Activated naive CD4-positive, alpha-beta T cell treated with anti-CD3 and anti-CD28 coated beads, Interleukin-2, amount 50 U/mL, for 72 hours (primary cell): ENCODE measurements around the gene SMURF1. TPM values are rescaled to one million over a fixed set of nuclear protein-coding genes. Genes with fewer than 3 reads are reported as not detected.

ENCODE experiments used
- ATAC-seq, 2 donors: fragments of 150-1000 bp; cut with Tn5 transposase; 2 replicates each; pipeline ENCODE4 v1.10.0; 2021; ENCODE audit warnings: mild to moderate bottlenecking in 2 of 2, moderate library complexity in 2 of 2
- DNase-seq, 2 donors: peaks; one replicate each; pipeline ENCODE4 v3.0.0; 2021 to 2022; ENCODE audit warnings: low spot score in 2 of 2
- H3K27ac Mint-ChIP-seq, 2 donors: one replicate each; pipeline ENCODE4 v1.8.0; 2022; ENCODE audit warnings: mild to moderate bottlenecking in 2 of 2, mixed read lengths in 2 of 2
- H3K36me3 Mint-ChIP-seq, 2 donors: one replicate each; pipeline ENCODE4 v1.8.0; 2022; ENCODE audit warnings: mixed read lengths in 2 of 2
- H3K9me3 Mint-ChIP-seq, 2 donors: one replicate each; pipeline ENCODE4 v1.8.0; 2022; ENCODE audit warnings: mixed read lengths in 2 of 2
- total RNA-seq, 2 donors: library from RNA; stranded (reverse); gene quantifications; one replicate each; pipeline ENCODE4 v1.2.3, GENCODE V29; 2022

Gene SMURF1
- total RNA-seq, 2 donors from 2014 or later, result 13.5 to 19.6 TPM

DNA sequence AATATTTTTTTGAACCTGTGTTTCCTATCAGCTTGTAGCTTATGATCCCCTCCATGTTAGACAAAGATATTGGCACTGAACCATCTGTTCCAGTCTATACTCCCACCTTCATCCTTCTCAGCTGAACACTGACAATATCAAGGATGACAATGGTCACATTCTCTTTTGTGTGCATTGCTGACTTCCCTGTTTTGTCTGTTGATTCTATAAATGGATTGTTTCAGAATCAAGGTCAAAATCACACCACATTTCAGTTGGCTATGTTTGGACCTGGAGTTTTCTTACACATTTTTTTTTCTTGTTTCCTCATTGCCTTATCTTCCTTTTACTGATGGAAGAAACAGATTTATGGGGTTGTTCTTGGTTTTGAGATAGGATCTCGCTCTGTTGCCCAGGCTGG, 11.3 kb upstream of the SMURF1 start:
- Mint-ChIP-seq H3K27ac (no peak overlapping the region), H3K9me3 (no peaks in the 10 kb centered on the region), H3K36me3 (peaks cover 0 to 7% of the 10 kb centered on the region in 2 donors)
- ATAC-seq (no peak), DNase-seq (no peak)

DNA sequence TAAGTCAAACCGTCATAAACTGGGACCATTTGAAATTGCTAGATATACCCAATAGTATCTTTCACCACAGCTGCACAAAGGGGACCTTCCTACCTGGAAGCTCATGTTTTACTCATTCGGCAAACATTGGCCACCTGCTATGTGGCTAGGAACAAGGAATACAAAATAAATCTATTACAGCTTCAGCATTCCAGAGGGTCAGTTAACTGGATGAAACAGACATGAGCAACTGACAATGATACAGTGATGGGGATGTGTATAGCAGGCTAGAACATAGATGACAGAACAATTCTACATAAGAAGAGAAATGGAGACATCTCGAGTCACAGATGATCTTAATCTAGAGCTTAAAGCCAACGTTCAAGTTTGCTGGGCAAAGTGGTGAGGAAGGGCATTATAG, 3.1 kb upstream of the SMURF1 start:
- DNase-seq, result no peak
- H3K9me3 Mint-ChIP-seq, result no peaks in the 10 kb centered on the region

DNA sequence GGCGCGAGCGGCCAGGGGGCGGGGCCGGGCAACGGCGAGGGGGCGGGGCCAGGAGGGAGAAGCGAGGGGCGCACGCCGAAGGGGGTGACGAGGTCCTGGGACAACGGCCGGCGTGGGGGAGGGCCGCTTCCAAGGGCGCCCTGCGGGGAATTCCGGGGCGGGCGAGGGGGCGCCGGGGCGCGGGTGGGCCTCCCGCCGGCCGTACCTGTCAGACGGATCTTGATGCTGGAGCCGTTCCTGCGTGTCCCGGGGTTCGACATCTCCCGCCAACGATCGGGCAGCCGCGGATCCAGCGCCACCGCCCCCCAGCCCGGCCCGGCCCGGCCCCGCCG, 421 bp downstream of the SMURF1 start:
- peaks cover 0 to 6% of the 10 kb centered on the region in 2 donors for H3K9me3 Mint-ChIP-seq
- no peak for ATAC-seq
- H3K36me3 Mint-ChIP-seq, result peaks cover 0 to 15% of the 10 kb centered on the region in 2 donors
- H3K27ac Mint-ChIP-seq, result peak overlapping the region; percentile 64 to 90
- DNase-seq, result no peak

More for the DNA sequence above, 3.1 kb upstream of the SMURF1 start:
- no peak for ATAC-seq
- peaks cover 0 to 1% of the 10 kb centered on the region in 2 donors for H3K36me3 Mint-ChIP-seq
- H3K27ac Mint-ChIP-seq, result no peak overlapping the region

DNA sequence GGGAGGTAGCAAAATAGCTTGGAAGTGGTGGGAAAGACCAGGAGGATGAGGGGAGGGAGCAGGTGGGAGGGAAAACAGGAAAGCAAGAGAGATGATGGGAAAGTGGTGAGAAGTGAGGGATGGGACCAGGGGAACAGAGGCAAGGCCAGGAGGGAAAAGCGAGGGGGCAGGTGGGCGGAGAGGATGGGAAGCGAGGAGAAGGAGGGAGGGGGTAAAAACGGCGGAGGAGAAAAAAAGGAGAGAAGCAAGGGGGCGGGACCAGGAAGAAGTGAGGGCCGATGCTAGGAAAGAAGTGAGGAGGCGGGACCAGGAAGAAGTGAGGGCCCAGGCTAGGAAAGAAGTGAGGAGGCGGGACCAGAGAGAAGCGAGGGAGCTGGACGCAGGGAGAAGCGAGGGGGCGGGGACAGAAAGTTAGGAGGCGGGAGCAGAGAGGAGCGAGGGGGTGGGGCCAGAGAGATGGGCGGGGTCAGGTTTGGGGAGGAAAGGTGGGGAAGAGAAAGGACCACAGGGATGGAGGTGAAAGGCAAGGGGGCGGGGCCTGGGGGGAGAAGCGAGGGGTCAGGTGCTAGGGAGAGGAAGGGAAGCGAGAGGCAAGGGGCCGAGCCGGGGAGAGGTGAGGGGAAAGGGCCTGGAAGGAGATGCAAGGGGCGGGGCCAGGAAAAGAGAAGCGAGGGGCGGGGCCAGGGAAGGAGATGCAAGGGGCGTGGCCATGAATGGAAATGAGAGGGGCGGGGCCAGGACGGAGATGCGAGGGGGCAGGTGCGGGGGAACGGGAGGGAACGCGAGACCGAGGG, 984 bp downstream of the SMURF1 start:
- Mint-ChIP-seq H3K9me3 (peaks cover 0 to 6% of the 10 kb centered on the region in 2 donors), H3K27ac (peak overlapping the region; percentile 64 to 90), H3K36me3 (peaks cover 0 to 15% of the 10 kb centered on the region in 2 donors)
- ATAC-seq (peak; percentile 48 to 66), DNase-seq (peak; percentile 78 to 94)

DNA sequence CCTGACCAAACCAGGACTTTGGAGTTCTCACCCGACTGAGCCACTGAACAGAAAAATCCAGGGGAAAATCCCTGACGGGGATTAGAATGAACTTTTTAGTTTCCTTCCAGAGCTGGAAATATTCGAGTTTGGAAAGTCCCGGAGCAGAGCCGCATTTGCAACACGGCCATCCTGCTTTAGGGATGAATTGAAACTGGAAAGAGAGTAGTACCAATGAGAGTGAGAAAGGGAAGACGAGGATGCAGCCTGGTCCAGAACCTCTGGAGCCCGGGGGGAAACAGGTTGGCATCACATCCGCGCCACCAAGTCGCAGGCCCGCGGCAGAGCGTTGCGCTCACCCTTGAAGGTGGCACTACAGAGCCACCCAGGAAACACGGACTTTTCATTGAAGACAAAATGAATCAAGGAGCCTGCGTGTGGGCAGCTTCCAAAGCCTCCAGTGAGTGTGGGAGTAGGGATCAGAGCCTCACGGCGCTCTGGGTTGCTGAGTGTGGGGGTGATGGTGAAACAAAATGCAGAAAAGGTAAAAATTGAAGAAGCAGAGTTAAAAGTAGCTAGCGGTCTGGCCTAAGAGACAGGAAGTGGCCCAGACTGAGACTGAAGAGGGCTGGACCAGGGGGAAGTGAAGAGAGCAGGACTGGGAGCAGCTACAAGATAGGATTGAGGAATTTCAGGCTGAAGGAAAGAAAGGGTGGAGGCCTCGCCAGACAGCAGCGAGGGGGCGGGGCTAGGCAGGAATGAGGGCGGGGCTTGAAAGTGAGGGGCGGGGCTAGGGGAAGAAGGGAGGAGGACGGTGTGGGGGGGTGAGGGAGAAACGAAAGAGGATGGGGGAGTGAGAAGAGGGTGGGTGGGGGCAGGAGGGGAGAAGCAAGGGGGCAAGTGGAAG, 1.8 kb downstream of the SMURF1 start:
- H3K9me3 Mint-ChIP-seq, result peaks cover 0 to 6% of the 10 kb centered on the region in 2 donors
- peak; percentile 24 to 31 for ATAC-seq
- peak overlapping the region; percentile 64 to 97 for H3K27ac Mint-ChIP-seq
- H3K36me3 Mint-ChIP-seq, result peaks cover 0 to 15% of the 10 kb centered on the region in 2 donors
- peak; percentile 56 to 57 for DNase-seq

DNA sequence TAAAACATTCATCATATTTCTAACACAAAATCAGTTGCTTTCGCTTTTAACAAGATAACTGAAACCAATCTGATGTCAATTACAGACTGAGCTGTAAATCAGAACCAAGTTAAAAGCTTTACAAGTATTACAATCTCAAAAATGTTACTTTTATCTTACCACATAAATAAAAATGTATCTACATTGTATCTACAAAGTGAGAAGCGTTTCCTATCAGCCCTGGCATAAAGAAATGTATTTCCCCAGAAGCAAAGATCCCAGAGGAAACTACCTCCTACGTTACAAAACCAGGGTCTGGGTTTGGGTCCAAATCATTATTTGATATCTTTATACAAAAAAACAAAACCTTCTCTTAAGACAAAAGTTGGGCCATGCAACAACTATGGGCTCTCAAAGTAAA, 2.6 kb downstream of the SMURF1 start:
- DNase-seq (no peak), ATAC-seq (no peak)
- Mint-ChIP-seq H3K9me3 (peaks cover 0 to 6% of the 10 kb centered on the region in 2 donors), H3K27ac (peak overlapping the region in 1 of 2 donors; percentile 64), H3K36me3 (peaks cover 0 to 15% of the 10 kb centered on the region in 2 donors)

DNA sequence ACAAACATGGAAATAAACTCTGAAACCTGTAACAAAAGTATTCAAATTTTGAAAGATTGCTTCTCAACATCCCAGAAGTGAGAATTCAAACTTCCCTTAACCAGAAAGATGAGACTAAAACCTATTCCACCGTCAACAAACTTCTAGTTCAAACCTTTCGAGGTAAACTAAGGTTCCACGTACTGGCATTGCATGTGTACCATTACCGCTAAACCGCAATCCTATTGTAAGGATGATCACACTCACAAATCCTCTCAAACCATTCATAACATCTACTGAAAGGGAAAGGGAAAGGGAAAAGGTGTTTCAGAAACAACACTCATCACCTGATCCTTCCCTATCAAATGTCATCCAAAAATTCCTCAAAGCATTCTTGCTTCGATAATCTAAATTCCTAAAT, 3.1 kb downstream of the SMURF1 start:
- peaks cover 0 to 6% of the 10 kb centered on the region in 2 donors for H3K9me3 Mint-ChIP-seq
- no peak for DNase-seq
- no peak for ATAC-seq
- H3K27ac Mint-ChIP-seq, result peak overlapping the region in 1 of 2 donors; percentile 64
- H3K36me3 Mint-ChIP-seq, result peaks cover 0 to 15% of the 10 kb centered on the region in 2 donors

DNA sequence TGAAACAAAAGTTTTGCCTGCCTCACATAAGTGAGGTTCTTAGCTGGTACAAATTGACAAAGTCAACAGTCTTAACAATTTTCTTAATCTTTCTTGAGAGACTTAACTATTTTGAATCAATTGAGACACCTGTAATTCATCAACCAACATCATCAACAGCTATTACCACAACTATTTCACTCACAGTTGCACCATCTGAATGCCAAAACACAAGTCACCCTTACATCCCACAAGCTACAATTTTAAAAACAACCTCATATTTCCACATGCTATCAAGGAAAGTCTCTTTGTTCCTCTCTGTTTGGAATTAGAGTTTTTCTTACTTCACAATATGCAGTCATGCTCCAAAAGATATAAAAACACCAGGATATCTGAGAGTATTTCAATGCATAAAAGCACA, 4.9 kb downstream of the SMURF1 start:
- no peak overlapping the region for H3K27ac Mint-ChIP-seq
- DNase-seq (no peak), ATAC-seq (no peak)
- H3K9me3 Mint-ChIP-seq, result peaks cover 0 to 6% of the 10 kb centered on the region in 2 donors
- peaks cover 0 to 15% of the 10 kb centered on the region in 2 donors for H3K36me3 Mint-ChIP-seq

DNA sequence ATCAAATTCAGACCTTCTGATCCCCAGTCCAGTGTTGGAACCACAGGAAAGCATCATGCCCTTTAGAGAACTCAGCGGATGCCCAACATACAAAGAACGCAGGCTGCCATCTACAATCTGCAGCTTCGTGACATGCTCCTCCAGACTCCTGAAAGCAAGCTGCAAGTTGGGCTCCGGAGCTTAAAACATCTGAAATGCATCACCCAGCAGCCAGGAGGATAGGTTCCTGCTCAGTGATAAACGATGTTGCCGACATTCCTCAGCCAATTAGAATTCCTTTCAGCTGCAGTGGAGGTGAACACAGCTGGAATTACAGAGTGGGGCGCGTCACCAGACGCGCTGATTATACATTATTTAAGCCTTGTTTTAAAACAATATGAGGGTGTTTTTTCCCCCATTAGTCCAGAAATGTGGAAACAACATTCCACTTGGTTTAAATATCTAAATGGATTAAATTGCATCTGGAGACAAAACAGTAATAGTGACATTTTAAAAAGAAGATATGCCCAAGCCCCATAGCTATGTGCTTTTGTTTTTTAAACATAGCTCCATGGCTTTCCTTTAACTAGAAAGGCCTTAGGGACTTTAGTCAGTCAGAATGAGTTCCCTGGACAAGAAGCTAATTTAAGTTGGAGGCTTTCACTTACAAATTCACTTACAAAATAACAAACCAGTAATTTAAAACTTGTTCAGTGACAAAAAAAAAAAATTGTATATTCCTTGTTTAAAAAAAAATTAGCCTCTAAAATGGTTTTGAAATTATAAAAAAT, 6.3 kb downstream of the SMURF1 start:
- Mint-ChIP-seq H3K27ac (no peak overlapping the region), H3K9me3 (peaks cover 0 to 6% of the 10 kb centered on the region in 2 donors), H3K36me3 (peaks cover 0 to 15% of the 10 kb centered on the region in 2 donors)
- DNase-seq, result no peak
- ATAC-seq, result no peak

DNA sequence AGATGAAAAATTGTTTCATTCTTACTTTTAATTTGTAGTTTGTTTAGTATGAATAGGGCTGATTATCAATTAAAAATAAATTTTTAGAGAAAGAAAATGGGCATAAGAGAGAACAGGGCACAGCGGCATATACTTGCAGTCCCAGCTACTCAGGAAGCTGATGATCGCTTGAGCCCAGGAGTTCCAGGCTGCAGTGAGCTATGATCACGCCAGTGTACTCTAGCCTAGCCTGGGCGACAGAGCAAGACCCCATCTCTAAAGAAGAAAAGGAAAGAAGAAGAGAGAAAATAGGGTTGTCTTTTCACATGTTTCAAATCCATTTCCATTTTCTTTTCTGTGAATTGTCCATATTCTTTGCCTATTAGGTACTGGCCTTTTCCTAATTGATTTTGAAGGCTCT, 8.0 kb downstream of the SMURF1 start:
- H3K27ac Mint-ChIP-seq, result no peak overlapping the region
- peaks cover 0 to 6% of the 10 kb centered on the region in 2 donors for H3K36me3 Mint-ChIP-seq
- DNase-seq (no peak), ATAC-seq (no peak)
- peaks cover 0 to 10% of the 10 kb centered on the region in 2 donors for H3K9me3 Mint-ChIP-seq

DNA sequence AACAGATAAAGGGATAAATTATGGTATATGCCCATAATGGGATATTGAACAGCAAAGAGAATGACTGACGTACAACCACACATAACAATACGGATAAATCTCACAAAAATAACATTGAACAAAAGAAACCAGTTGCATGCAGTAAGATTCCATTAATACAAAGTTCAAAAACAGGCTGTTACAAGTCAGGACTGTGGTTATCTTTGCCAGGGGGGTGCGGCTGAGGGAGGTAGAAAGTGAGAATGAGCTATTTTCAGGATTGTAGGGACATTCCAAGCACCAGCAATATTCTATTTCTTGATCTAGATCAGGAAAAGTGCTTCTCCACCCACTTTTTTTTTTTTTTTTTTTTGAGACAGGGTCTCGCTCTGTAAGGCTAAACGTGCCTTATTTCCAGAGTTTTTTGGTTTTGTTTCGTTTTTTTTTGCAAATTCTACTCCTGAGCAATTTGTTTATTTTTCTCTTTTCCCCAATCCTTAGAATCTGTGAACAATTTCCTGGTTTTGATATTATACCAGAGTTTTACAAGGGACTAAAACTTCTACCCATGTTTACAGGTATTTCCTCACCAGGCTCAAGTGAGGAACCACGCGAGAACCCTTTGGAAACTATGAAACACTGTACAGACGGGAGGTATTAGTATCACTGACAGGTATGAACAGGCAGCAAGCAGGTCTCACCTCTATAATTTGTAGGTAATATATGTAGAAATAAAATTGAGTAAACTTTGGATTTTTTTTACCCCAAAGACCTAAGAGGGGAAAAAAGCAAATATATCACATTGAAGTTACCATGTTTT, 9.9 kb downstream of the SMURF1 start:
- Mint-ChIP-seq H3K27ac (no peak overlapping the region), H3K36me3 (no peaks in the 10 kb centered on the region), H3K9me3 (peaks cover 0 to 6% of the 10 kb centered on the region in 2 donors)
- ATAC-seq (no peak), DNase-seq (no peak)

DNA sequence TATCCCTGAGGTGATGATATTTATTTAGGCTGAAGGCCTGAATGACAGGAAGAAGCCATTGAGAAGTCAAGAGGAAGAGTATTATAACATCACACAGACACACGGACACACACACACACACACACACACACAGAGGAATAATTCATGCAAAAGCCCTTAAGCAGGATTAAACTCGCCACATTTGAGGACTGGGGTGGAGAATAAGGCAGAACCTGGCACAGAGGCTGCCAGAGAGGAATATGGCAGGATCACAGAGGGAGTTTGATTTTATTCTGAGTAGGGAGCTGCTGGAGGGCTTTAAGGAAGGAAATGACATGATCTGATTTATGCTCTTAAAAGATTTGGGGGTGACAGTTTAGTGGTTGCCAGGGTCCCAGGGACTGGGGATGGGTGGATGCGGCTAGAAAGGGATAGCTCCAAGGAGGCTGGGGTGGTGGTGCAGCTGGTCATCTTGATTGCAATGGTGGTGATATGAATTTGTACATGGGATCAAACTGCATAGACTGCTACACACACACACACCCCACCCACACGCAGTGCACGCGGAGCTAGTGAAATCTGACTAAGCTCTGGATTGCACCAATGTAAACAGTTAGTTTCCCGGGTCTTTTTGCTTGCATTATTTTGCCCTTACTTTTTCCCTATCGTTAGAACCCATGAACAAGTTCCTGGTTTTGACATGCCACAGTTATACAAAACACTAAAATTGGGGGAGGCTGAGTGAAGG, 11.2 kb downstream of the SMURF1 start:
- no peaks in the 10 kb centered on the region for H3K36me3 Mint-ChIP-seq
- peaks cover 0 to 6% of the 10 kb centered on the region in 2 donors for H3K9me3 Mint-ChIP-seq
- no peak overlapping the region for H3K27ac Mint-ChIP-seq
- DNase-seq, result no peak
- no peak for ATAC-seq

DNA sequence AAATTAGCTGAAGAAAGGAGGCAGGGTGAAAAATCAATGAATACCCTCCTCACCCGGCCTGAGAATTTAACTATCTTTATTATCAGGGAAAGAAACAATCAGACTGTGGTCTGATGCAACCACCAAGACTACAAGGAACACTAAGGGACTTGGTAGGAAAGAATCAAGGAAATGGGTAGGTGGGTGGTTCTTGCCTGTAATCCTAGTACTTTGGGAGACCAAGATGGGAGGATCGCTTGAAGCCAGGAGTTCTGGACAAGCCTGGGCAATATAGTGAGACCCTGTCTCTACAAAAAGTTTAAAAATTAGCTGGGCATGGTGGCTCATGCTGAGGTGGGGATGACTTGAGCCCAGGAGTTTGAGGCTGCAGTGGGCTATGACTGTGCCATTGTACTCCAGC, 12.6 kb downstream of the SMURF1 start:
- Mint-ChIP-seq H3K36me3 (no peaks in the 10 kb centered on the region), H3K27ac (no peak overlapping the region), H3K9me3 (peaks cover 0 to 6% of the 10 kb centered on the region in 2 donors)
- ATAC-seq (no peak), DNase-seq (no peak)

DNA sequence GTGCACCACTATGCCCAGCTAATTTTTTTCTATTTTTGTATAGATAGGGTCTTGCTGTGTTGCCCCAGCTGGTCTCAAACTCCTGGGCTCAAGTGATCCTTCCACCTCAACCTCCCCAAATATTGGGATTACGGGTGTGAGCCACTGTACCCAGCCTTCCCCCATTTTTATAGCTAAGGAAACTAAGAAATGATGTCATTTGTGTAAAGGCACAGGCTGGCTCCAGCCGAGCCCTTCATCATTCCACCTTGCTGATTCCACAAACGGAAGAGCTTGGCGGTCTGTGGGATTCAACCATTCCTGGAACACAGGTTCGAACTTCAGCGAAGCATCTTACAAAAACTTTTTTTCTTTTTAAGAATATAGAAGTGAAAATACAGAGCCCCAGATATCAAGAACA, 14.4 kb downstream of the SMURF1 start:
- no peak for DNase-seq
- peaks cover 0 to 6% of the 10 kb centered on the region in 2 donors for H3K9me3 Mint-ChIP-seq
- no peaks in the 10 kb centered on the region for H3K36me3 Mint-ChIP-seq
- ATAC-seq, result no peak
- no peak overlapping the region for H3K27ac Mint-ChIP-seq

DNA sequence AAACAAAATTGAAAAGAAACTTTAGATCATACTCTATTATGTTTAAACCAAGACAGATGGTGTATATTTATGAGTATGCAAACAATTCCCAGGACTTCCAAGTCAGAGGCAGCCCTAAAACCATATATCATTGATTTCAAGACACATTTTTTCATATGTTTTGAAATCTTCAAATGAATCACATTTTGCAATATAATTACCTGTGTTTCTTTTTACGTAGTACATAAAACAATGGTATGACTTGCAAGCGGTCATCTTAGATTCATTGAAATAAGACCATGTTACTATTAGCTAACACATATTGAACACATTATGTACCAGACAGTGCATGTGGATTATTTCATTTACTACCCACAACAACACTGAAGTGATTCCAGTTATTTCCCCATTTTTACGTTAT, 14.9 kb downstream of the SMURF1 start:
- DNase-seq, result no peak
- peaks cover 0 to 6% of the 10 kb centered on the region in 2 donors for H3K9me3 Mint-ChIP-seq

More for the DNA sequence above, 14.9 kb downstream of the SMURF1 start:
- Mint-ChIP-seq H3K27ac (no peak overlapping the region), H3K36me3 (no peaks in the 10 kb centered on the region)
- ATAC-seq, result no peak
